ENCODE results near the gene SLC16A9. TPM values are rescaled to one million over a fixed set of nuclear protein-coding genes. Genes with fewer than 3 reads are reported as not detected.

Gene SLC16A9
- total RNA-seq, 2 experiments from 2014 or later = 1.9 to 2.4 TPM

DNA sequence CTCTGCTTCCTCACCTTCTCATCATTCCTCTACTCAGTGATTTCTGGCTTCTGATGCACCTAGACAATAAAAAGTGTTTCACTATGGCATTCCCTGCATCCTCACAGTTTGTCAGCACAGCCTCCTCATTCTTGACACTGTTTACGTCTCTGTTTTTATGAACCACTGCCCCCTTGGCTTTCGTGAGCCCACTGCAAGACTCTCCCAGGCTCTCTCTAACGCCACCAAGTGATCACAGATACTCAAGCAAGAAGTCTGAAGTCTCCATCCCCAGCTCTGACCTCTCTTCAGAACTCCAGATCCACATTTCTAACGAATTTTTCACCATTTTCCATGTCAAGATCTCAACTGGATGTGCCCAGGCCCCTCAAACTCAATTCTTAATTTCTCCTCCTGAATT lies 8.9 kb downstream of the SLC16A9 start:
- Mint-ChIP-seq H3K36me3 (no peaks in the 10 kb centered on the region), H3K9me3 (no peaks in the 10 kb centered on the region), H3K27me3 (peaks cover 23% of the 10 kb centered on the region), H3K4me1 (no peaks in the 10 kb centered on the region), H3K4me3 (no peak overlapping the region), H3K27ac (no peak overlapping the region)
- DNase-seq = no peak

DNA sequence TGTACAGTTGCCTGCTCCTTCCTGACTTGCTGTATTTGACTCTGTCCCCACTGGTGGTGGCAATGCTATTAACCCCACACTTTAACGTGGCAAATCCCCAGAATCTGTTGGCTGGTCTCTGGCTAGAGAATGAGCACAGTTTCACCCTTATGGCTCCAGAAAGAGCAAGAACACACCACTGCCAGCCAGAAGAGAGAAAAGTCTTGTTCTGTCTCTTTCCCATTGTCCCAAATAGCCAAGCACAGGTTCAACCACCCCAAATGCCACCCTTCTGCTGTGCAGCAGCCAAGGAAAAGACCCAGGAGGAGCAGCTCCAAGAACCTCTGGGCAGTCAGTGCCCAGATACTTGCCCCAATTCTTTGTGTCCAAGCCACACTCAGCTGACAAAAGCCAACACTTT lies 11.3 kb downstream of the SLC16A9 start:
- Mint-ChIP-seq H3K27ac (no peak overlapping the region), H3K27me3 (peaks cover 14% of the 10 kb centered on the region), H3K36me3 (no peaks in the 10 kb centered on the region), H3K4me1 (no peaks in the 10 kb centered on the region), H3K4me3 (no peak overlapping the region), H3K9me3 (no peaks in the 10 kb centered on the region)
- no peak for DNase-seq

DNA sequence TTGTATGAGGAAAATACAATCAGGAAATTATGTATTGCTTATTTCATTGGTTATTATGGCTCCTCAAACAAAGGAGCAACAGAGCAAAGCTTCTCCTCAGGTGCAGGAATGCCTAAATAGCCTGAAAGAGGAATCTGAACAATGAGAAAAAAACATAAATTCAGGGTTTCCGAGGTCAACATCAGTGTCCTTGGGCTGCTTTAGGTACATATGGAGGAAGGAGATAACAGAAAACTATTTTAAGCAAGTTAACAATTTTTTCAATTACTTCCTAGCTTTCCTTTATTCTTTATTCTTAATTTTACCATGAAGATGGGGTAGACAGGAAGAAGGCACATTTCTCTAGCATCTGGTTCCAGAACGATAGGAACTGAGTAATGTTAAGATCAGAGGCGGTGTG lies 14.0 kb downstream of the SLC16A9 start:
- Mint-ChIP-seq H3K27ac (no peak overlapping the region), H3K36me3 (no peaks in the 10 kb centered on the region), H3K27me3 (peaks cover 3% of the 10 kb centered on the region), H3K4me1 (no peaks in the 10 kb centered on the region), H3K9me3 (no peaks in the 10 kb centered on the region), H3K4me3 (no peak overlapping the region)
- DNase-seq = no peak

DNA sequence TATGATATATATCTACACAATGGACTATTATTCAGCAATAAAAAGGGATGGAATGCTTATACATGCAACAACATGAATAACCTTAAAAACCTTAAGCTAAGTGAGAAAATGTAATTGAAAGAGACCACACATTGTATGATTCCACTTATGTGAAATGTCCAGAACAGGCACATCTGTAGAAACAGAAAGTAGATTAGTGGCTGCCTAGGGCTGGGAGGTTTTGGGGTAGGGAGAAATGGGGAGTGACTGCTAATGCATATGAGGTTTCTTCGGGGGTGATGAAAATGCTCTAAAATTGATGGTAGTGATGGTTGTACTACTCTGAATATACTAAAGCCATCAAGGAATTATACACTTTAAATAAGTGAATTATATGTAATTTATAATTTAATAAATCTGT lies 14.7 kb downstream of the SLC16A9 start:
- Mint-ChIP-seq H3K36me3 (no peaks in the 10 kb centered on the region), H3K27ac (no peak overlapping the region), H3K4me1 (no peaks in the 10 kb centered on the region), H3K27me3 (peaks cover 8% of the 10 kb centered on the region), H3K9me3 (no peaks in the 10 kb centered on the region), H3K4me3 (no peak overlapping the region)
- no peak for DNase-seq

DNA sequence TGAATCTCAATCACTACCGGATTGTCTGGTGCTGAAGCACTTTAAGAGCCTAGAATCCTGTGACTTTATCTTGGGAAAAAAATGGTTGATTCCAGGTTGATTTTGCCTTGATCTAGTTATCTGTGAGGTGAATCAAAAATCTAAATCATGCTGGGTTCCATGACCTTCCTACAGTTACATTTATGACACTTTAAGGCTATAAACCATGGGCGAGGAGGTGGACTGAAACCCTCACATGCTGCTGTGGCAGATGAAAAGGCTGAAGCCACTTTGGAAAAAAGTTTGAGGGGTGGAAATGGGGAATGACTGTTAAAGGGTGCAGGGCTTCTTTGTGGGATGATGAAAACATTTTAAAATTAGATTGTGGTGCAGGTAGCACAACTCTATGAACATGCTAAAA lies 17.5 kb downstream of the SLC16A9 start:
- peaks cover 14% of the 10 kb centered on the region for H3K27me3 Mint-ChIP-seq
- H3K9me3 Mint-ChIP-seq = no peaks in the 10 kb centered on the region
- no peak overlapping the region for H3K27ac Mint-ChIP-seq
- H3K36me3 Mint-ChIP-seq = no peaks in the 10 kb centered on the region
- no peaks in the 10 kb centered on the region for H3K4me1 Mint-ChIP-seq
- DNase-seq = no peak
- no peak overlapping the region for H3K4me3 Mint-ChIP-seq

DNA sequence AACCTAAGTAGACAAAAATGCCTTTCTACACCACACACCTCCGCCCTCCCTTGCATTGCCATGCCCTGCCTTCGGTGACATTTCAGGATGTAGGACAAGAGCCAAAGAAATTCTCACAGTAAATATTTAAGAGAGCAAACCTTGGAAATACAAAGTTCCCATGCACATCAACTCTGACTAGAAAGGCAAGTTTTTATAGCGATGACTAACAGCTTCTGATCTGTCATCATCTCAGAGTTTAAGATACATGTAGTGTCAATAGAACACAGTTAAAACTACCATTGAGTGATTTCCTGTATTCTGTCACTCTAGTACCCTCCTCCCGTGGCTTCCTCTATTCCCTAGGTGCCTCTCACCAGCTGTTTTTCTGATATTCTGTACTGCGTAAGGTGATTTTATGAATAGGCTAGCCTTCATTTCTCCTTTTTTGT lies 20.7 kb downstream of the SLC16A9 start:
- Mint-ChIP-seq H3K4me1 (no peaks in the 10 kb centered on the region), H3K9me3 (no peaks in the 10 kb centered on the region), H3K27me3 (peaks cover 17% of the 10 kb centered on the region), H3K27ac (no peak overlapping the region), H3K4me3 (no peak overlapping the region), H3K36me3 (no peaks in the 10 kb centered on the region)
- no peak for DNase-seq

DNA sequence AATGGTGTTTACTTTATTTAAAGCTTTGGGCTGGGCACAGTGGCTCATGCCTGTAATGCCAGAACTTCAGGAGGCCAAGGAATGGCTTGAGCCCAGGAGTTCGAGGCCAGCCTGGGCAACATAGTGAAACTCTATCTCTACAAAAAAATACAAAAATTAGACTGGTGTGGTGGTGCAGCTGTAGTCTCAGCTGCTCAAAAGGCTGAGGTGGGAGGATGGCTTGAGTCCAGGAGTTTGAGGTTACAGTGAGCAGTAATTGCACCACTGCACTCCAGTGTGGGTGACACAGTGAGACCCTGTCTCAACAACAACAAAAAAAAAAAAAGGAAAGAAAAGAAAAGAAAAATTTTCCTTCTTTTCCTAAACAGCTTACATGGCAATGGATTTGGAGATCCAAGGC lies 22.0 kb downstream of the SLC16A9 start:
- H3K36me3 Mint-ChIP-seq = no peaks in the 10 kb centered on the region

DNA sequence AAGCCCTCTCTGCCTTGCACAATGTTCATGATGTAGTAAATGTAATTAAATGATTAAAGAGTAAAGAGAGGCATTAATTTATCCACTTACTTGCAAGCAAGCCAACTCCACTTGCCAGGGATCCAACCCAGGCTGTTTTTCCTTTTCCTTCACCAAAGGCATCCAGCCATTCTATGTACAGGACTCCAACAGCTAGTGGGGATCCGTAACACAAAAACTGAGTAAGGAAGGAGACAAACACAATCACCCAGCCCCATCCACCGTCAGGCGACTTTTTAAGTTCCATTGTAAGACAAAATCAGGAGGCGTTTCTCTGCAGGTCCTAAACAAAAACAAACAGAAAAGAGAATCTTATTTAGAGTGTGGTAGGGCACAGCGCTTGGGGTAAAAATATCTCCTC lies 25.6 kb downstream of the SLC16A9 start:
- H3K27ac Mint-ChIP-seq = no peak overlapping the region

More for the DNA sequence above, 22.0 kb downstream of the SLC16A9 start:
- Mint-ChIP-seq H3K4me1 (no peaks in the 10 kb centered on the region), H3K4me3 (no peak overlapping the region), H3K27me3 (peaks cover 17% of the 10 kb centered on the region), H3K9me3 (no peaks in the 10 kb centered on the region), H3K27ac (no peak overlapping the region)
- no peak for DNase-seq

DNA sequence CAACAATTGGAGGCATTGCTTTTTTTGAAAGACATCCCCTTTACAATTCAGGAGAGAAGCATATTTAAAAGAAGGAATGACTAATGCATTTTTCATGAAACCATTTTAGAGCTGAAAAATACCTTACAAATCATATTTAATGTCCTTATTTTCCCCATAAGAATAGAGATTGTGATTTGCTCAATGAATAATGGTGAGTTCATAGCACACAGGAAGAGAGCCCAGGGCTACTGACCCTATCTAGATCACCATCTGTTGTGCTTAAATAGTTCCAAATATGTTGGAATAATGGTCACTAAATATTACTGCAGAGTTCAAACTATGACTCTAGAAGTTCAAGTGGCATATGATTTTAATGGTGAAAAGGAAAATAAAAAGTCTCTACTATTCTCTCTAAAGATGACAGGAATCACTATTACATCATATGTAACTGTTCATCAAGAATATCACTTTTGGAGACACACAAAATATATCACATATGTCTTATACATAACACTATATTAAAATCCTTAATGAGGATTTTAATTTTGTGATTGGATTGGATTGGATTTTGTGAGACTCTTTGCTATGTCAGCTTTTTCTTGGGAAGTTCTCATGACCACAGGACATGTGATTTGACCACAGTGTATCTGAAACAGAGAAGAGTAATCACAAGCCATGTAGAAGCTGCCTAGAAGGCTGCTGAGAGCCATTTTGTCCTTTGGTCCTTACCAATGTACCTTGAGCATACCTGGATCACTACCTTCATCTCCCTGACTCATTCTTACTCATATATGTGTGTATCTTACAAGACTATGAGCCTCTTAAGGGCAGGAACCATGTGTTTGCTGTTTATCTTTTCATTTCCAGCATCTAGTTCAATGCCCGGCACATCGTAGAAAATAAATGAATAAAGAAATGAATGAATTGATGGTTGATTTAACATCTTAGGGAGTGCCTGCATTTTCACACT lies 26.4 kb downstream of the SLC16A9 start:
- no peaks in the 10 kb centered on the region for H3K4me1 Mint-ChIP-seq
- no peaks in the 10 kb centered on the region for H3K9me3 Mint-ChIP-seq
- H3K36me3 Mint-ChIP-seq = no peaks in the 10 kb centered on the region
- DNase-seq = no peak
- no peak overlapping the region for H3K27ac Mint-ChIP-seq
- H3K4me3 Mint-ChIP-seq = no peak overlapping the region
- H3K27me3 Mint-ChIP-seq = peaks cover 5% of the 10 kb centered on the region

More for the DNA sequence above, 25.6 kb downstream of the SLC16A9 start:
- no peak for DNase-seq
- Mint-ChIP-seq H3K4me3 (no peak overlapping the region), H3K9me3 (no peaks in the 10 kb centered on the region), H3K4me1 (no peaks in the 10 kb centered on the region), H3K36me3 (no peaks in the 10 kb centered on the region), H3K27me3 (peaks cover 9% of the 10 kb centered on the region)

DNA sequence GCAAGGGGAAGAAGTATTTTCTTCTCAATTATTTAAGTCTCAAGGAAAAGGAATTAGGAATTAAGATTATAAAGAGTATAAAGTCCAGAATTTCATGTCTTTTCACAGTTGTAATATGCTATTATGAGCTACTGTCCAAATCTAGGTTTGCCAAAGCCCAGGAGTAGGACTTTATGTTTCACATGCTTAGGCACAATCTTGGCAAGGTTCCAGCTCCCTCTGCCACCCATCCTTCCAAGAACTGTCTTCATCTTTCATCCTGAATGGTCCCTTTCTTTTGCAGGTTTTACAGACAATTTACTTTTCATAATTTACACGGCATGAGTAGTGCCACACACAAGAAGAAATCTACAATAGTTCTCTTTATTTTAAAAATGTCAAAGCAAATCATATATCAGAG lies 29.5 kb downstream of the SLC16A9 start:
- no peak overlapping the region for H3K4me3 Mint-ChIP-seq
- no peaks in the 10 kb centered on the region for H3K9me3 Mint-ChIP-seq
- H3K4me1 Mint-ChIP-seq = no peaks in the 10 kb centered on the region
- DNase-seq = no peak
- no peak overlapping the region for H3K27ac Mint-ChIP-seq
- no peaks in the 10 kb centered on the region for H3K36me3 Mint-ChIP-seq
- no peaks in the 10 kb centered on the region for H3K27me3 Mint-ChIP-seq

DNA sequence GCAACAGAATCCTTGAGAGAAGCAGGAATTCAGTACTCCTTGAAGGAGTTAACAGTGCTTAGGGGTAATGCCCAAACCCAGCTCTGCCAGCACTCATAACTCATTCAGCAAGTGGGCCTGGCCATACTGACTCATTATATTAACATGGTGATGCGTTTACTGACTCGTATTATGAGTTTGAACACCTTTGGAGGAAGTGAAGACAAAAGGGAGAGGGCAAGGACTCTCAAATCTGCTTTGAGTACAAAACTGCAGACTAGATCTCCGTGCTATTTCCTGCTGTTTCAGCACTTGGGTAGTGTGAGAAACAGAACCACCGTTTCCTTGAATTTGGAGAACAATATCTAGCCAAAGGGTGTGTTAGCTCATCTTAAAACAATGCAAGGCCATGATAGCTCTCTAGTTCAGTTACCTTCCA lies 30.8 kb downstream of the SLC16A9 start:
- no peaks in the 10 kb centered on the region for H3K36me3 Mint-ChIP-seq
- no peak overlapping the region for H3K4me3 Mint-ChIP-seq
- H3K9me3 Mint-ChIP-seq = no peaks in the 10 kb centered on the region
- H3K4me1 Mint-ChIP-seq = no peaks in the 10 kb centered on the region
- H3K27me3 Mint-ChIP-seq = no peaks in the 10 kb centered on the region
- H3K27ac Mint-ChIP-seq = no peak overlapping the region
- no peak for DNase-seq

DNA sequence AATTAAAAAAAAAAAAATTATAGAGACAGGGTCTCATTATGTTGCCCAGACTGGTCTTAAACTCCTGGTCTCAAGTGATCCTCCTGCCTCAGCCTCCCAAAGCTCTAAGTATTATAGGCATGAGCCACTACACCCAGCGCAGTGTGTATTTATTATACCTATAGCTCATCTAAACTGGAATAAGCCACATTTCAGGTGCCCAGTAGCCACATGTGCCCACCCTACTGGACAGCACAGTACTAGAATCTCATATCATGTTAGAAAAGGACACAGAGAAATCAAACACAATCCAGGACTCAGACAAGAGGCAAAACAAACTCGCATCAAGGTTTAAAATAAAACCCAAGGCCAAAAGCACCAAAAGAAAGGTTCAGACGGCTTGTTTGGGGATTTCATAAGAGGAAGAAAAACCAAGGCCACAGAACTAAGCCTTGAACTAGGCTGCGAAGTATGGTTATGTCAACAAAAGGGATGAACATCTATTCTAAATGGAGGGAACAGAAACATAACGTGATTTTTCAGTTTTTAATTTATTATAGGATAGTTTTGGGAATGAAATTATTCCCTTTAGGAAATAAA lies 32.3 kb downstream of the SLC16A9 start:
- no peaks in the 10 kb centered on the region for H3K4me1 Mint-ChIP-seq
- H3K27me3 Mint-ChIP-seq = no peaks in the 10 kb centered on the region
- H3K4me3 Mint-ChIP-seq = no peak overlapping the region
- H3K27ac Mint-ChIP-seq = no peak overlapping the region
- no peaks in the 10 kb centered on the region for H3K36me3 Mint-ChIP-seq
- no peaks in the 10 kb centered on the region for H3K9me3 Mint-ChIP-seq
- no peak for DNase-seq

DNA sequence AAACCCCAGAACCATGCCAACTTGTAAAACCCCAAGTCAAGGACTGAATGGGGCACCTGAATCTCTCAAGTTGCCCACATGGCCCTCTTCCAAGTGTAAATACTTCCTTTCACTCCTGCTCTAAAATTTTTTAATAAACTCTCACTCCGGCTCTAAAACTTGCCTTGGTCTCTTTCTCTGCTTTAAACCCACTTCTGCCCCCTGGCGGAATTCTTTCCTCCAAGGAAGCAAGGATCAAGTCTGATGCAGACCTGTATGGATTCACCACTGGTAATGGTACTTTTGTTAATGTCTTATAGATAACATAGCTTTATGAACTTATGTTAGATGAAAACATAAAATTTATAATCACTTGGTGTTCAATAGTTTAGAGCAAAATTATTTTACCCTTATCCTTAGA lies 33.8 kb downstream of the SLC16A9 start:
- no peaks in the 10 kb centered on the region for H3K36me3 Mint-ChIP-seq
- no peaks in the 10 kb centered on the region for H3K27me3 Mint-ChIP-seq
- H3K4me1 Mint-ChIP-seq = no peaks in the 10 kb centered on the region
- no peak for DNase-seq
- H3K9me3 Mint-ChIP-seq = no peaks in the 10 kb centered on the region
- H3K27ac Mint-ChIP-seq = no peak overlapping the region
- H3K4me3 Mint-ChIP-seq = no peak overlapping the region

DNA sequence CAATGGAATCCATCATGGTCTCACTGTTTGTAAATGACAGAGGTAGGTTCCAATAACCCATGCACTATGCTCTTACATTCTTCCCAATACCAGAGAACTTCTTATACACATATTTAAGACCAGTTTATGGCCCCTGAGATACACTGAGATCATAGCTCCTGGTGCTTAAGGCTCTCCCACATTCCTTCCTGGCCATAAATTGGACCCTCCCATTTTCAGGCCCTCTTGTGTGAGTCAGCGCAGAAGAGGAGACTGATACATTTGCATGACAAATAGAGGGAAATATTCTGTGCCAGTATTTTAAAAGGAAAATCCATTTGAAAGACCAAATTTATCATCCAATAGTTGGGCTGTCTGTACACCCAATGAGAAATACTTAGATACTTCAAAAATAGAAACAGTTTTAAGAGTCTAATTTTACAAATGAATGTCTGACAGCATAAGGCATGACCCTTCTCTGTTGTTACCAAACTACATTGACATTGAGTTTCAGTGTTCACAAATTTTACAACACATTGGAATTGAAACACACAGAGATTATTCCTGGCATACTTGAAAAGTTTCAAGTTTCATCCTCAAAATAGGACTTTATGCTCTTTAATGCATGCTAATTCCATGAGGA lies 35.3 kb downstream of the SLC16A9 start:
- no peak for DNase-seq
- H3K4me1 Mint-ChIP-seq = no peaks in the 10 kb centered on the region
- no peaks in the 10 kb centered on the region for H3K9me3 Mint-ChIP-seq
- no peaks in the 10 kb centered on the region for H3K36me3 Mint-ChIP-seq
- H3K4me3 Mint-ChIP-seq = no peak overlapping the region
- no peak overlapping the region for H3K27ac Mint-ChIP-seq
- H3K27me3 Mint-ChIP-seq = no peaks in the 10 kb centered on the region

DNA sequence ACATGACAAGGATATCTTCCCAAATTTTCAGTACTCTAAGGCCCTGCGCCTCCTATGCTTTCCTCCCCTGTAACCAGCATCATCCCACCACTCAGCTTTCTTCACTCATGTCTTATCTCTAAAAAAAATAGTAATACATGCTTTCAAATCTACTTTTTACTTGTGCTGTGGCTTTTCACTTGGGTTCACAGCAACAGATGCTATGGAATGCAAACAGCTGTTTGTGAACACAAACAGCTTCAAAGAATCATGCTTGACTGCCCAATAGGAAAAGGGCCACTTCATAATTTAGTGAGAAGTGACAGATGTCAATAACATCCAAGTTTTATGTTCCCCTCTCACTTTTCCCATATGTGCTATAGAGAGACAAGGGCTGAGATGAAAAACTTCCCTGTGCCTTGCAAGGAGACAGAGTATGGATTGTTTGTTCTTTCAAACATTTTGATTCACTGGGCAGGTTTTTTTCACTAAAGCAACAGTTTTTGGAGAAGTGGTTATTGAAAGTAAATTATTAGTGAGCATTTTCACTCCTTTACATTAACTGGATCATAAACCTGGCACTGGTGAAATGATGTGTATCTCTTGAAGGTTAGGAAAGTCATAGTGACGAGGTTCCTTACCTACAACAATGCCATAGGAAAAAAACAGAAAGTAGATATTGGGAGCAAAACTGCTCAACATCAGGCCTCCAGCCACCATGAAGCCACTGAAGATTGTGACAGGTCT lies 37.3 kb downstream of the SLC16A9 start:
- Mint-ChIP-seq H3K27me3 (peaks cover 4% of the 10 kb centered on the region), H3K4me1 (no peaks in the 10 kb centered on the region), H3K36me3 (peaks cover 2% of the 10 kb centered on the region), H3K4me3 (no peak overlapping the region), H3K27ac (no peak overlapping the region), H3K9me3 (no peaks in the 10 kb centered on the region)
- DNase-seq = no peak

Data from activated naive CD8-positive, alpha-beta T cell treated with anti-CD3 and anti-CD28 coated beads for 36 hours (primary cell).